GM18498 (cell line): ENCODE data around the gene CLMN.

ENCODE experiments used
- ATAC-seq: cut with Tn5 transposase; IDR thresholded peaks from one replicate; pipeline ENCODE4 v1.9.1; 2021; ENCODE audit warnings: mild to moderate bottlenecking, moderate library complexity; ENCODE audit not compliant: unreplicated experiment

Gene CLMN

GRCh38 chr14:95321693-95322455, 2.2 kb upstream of the CLMN start:
- no peak for ATAC-seq

- ATAC-seq = no peak
These were observed 1.4 kb upstream of the CLMN start for GRCh38 chr14:95320955-95321600.

- no peak for ATAC-seq
These were observed 579 bp upstream of the CLMN start for GRCh38 chr14:95320078-95320895.

GRCh38 chr14:95318399-95319311, 1.1 kb downstream of the CLMN start:
- no peak for ATAC-seq

GRCh38 chr14:95317817-95318343, 1.8 kb downstream of the CLMN start:
- no peak for ATAC-seq

GRCh38 chr14:95316821-95317220, 2.9 kb downstream of the CLMN start:
- no peak for ATAC-seq

- no peak for ATAC-seq
These were observed 4.1 kb downstream of the CLMN start for GRCh38 chr14:95315579-95315978.

GRCh38 chr14:95315156-95315555, 4.6 kb downstream of the CLMN start:
- ATAC-seq = no peak

GRCh38 chr14:95314609-95315008, 5.1 kb downstream of the CLMN start:
- ATAC-seq = peak; percentile 70

GRCh38 chr14:95313707-95314106, 6.0 kb downstream of the CLMN start:
- no peak for ATAC-seq

GRCh38 chr14:95313190-95313589, 6.5 kb downstream of the CLMN start:
- no peak for ATAC-seq

GRCh38 chr14:95312311-95312710, 7.4 kb downstream of the CLMN start:
- ATAC-seq = no peak

- no peak for ATAC-seq
These were observed 8.0 kb downstream of the CLMN start for GRCh38 chr14:95311752-95312151.

GRCh38 chr14:95310635-95311380, 8.9 kb downstream of the CLMN start:
- no peak for ATAC-seq

- no peak for ATAC-seq
These were observed 10.3 kb downstream of the CLMN start for GRCh38 chr14:95309261-95310051.

- ATAC-seq = no peak
These were observed 11.6 kb downstream of the CLMN start for GRCh38 chr14:95308073-95308472.

- ATAC-seq = no peak
These were observed 12.2 kb downstream of the CLMN start for GRCh38 chr14:95307402-95308041.

- no peak for ATAC-seq
These were observed 13.8 kb downstream of the CLMN start for GRCh38 chr14:95305940-95306339.
